HepG2 (cell line): ENCODE data around the gene STAG3. TPM values are rescaled to one million over a fixed set of nuclear protein-coding genes. Genes with fewer than 3 reads are reported as not detected.

Experiments used
- ELF1 ChIP-seq: sonication (generic); formaldehyde crosslinking; IDR thresholded peaks from 2 replicates; pipeline ENCODE4 v1.4.0; 2020; ENCODE audit warnings: missing genetic modification reagents
- ELF4 ChIP-seq: sonication (generic); formaldehyde crosslinking; IDR thresholded peaks from 2 replicates; pipeline ENCODE4 v1.5.0; 2020; ENCODE audit warnings: missing genetic modification reagents, mild to moderate bottlenecking, moderate library complexity, borderline replicate concordance
- FOXK1 ChIP-seq: sonication (generic); formaldehyde crosslinking; IDR thresholded peaks from 2 replicates; pipeline ENCODE4 v1.4.0; 2020; ENCODE audit warnings: low read depth, missing genetic modification reagents, borderline replicate concordance
- GTF3A ChIP-seq: sonication (generic); formaldehyde crosslinking; conservative IDR thresholded peaks from 2 replicates; pipeline ENCODE4 v1.4.0; 2020; ENCODE audit warnings: mild to moderate bottlenecking, missing genetic modification reagents
- IRF9 ChIP-seq: sonication (generic); formaldehyde crosslinking; IDR thresholded peaks from 2 replicates; pipeline ENCODE4 v1.8.0; 2022; ENCODE audit warnings: missing genetic modification reagents, mild to moderate bottlenecking, borderline replicate concordance
- IRX3 ChIP-seq: sonication (generic); formaldehyde crosslinking; IDR thresholded peaks from 2 replicates; pipeline ENCODE4 v1.8.1; 2023; ENCODE audit warnings: mild to moderate bottlenecking, low read depth, missing genetic modification reagents, borderline replicate concordance
- KLF12 ChIP-seq: sonication (generic); formaldehyde crosslinking; IDR thresholded peaks from 2 replicates; pipeline ENCODE4 v1.4.0; 2020; ENCODE audit warnings: missing genetic modification reagents, borderline replicate concordance
- RELA ChIP-seq: sonication (generic); formaldehyde crosslinking; IDR thresholded peaks from 2 replicates; pipeline ENCODE4 v1.4.0; 2020; ENCODE audit warnings: missing genetic modification reagents
- STAG1 ChIP-seq: sonication (generic); formaldehyde crosslinking; IDR thresholded peaks from 2 replicates; pipeline ENCODE4 v1.4.0; 2020; ENCODE audit warnings: missing genetic modification reagents
- TOE1 ChIP-seq: sonication (generic); formaldehyde crosslinking; IDR thresholded peaks from 2 replicates; pipeline ENCODE4 v1.4.0; 2020; ENCODE audit warnings: mild to moderate bottlenecking, missing genetic modification reagents
- ZFYVE20 ChIP-seq: sonication (generic); formaldehyde crosslinking; IDR thresholded peaks from 2 replicates; pipeline ENCODE4 v1.8.0; 2023; ENCODE audit warnings: low read depth, mild to moderate bottlenecking, moderate library complexity, missing genetic modification reagents, borderline replicate concordance
- ZNF142 ChIP-seq: sonication (generic); formaldehyde crosslinking; IDR thresholded peaks from 2 replicates; pipeline ENCODE4 v1.4.0; 2020; ENCODE audit warnings: missing genetic modification reagents
- ZNF335 ChIP-seq: sonication (generic); formaldehyde crosslinking; IDR thresholded peaks from 2 replicates; pipeline ENCODE4 v1.4.0; 2020; ENCODE audit warnings: missing genetic modification reagents
- ZNF687 ChIP-seq: sonication (generic); formaldehyde crosslinking; IDR thresholded peaks from 2 replicates; pipeline ENCODE4 v1.5.1; 2020; ENCODE audit warnings: mild to moderate bottlenecking, missing genetic modification reagents, moderate library complexity
- ZNF792 ChIP-seq: IDR thresholded peaks from 2 replicates; pipeline ENCODE4 v1.6.1; 2016
- polyA plus RNA-seq, 8 experiments: library from polyadenylated mRNA; depleted of rRNA in 3 of 8; stranded (reverse) in 7 of 8; unstranded in 1 of 8; fragments of >200 nt; fragmentation: Illumina TruSeq in 4 of 8; extraction: Trizol in 4 of 8; gene quantifications; 2 replicates each; pipeline versions ENCODE4 v1.2.1 to v1.2.3, GENCODE V29; 2011 to 2016; ENCODE audit warnings: low read depth in 4 of 8, missing spikeins in 1 of 8, mixed read lengths in 1 of 8; ENCODE audit not compliant: insufficient read depth in 1 of 8
- total RNA-seq, 5 experiments: library from RNA; depleted of rRNA; stranded (reverse); fragments of >200 nt; fragmentation: Illumina TruSeq; extraction: Trizol; gene quantifications; 2 replicates each; pipeline ENCODE4 v1.2.3, GENCODE V29; 2016; ENCODE audit warnings: low read depth in 1 of 5

The STAG3 gene
- total and polyA plus RNA-seq, 2 of the 13 experiments (the other 11 are each of a cell fraction or from before 2014, with no cell fraction given), result 0.09 to 0.33 TPM

GRCh38 chr7:100158229-100159098 is 19.3 kb upstream of the STAG3 start, which contains the start of gene TRAPPC14 (continued):
- TF ChIP-seq ZNF687 (CRISPR knock-in tag) (peak; percentile 81), ZFYVE20 (no peak), RELA (CRISPR knock-in tag) (no peak), TOE1 (CRISPR knock-in tag) (no peak), STAG1 (CRISPR knock-in tag) (no peak), KLF12 (CRISPR knock-in tag) (no peak), ELF4 (0 out of 2 replicates have a peak, but pooled peaks have one; percentile 18), ZNF142 (CRISPR knock-in tag) (no peak), ZNF335 (CRISPR knock-in tag) (0 out of 2 replicates have a peak, but pooled peaks have one; percentile 48), ELF1 (CRISPR knock-in tag) (peak; percentile 91), IRF9 (CRISPR knock-in tag) (0 out of 2 replicates have a peak, but pooled peaks have one; percentile 42), GTF3A (CRISPR knock-in tag) (no peak), FOXK1 (peak; percentile 50; the same call in 1 of the 2 replicates), ZNF792 (CRISPR knock-in tag) (0 out of 2 replicates have a peak, but pooled peaks have one; percentile 28), IRX3 (CRISPR knock-in tag) (no peak)
